GM18526 (cell line): ENCODE results near the gene LGI2.

ENCODE experiments used
- POLR2A ChIP-seq: IDR thresholded peaks from 3 replicates; pipeline ENCODE4 v1.6.1; 2011; ENCODE audit not compliant: insufficient read length; ENCODE audit errors: extremely low read depth

LGI2 gene

DNA sequence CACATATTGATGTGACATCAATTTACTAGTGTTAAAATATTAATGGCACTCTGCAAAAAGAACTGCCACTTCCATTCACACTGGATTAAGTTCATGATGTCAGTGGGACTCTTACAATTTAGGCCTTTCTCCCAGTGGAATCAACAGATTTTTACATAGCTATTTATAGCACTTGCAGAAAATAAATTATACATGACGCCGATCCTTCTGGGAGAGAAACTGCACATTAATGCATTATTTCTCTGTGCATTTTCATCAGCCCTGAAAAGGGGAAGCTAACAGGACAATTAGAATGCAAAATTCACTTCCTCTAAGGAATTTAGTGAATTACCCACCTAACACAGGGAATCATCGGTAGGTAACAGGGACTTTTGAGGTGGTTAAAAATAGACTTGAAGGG, 15.7 kb downstream of the LGI2 start:
- no peak for TF ChIP-seq POLR2A

DNA sequence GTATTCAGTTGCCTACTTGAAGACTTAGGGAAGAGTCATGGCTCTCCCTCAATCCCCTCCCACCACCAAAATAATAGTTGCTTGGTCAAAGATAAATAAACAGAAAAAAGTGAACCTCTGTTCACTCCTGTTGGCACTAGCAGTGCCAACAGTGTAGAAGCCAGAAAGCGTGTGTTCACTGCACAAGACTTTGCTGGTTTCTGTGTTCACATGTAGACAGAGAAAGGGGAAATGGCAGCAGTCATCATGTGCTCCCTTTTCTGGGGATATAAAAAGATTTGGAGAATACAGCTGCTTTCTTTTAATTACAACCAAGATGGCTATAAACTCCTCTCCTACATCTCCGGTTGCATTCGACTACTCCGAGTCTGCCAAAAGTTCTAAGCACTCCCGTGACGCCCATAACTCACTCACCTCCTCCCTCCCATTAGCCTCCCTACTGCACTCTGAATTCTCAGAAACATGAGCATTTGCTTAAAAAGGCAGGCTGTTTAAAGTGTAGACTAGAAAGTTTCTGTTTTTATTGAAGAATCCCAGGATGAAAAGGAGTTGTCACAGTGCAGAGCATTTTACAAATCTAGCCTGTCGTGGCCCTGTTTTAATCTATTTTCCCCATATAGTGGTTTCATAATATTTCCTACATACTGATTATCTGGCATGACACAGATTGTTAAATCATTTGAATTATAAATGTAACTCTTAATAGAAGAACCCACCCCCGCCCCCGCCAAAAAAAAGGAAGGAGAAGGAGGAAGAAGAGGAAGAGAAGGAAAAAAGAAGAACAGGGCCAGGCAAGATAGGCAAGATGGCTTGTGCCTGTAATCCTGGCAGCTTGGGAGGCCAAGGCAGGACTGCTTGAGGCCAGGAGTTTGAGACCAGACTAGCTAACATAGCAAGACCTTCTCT, 16.7 kb downstream of the LGI2 start:
- TF ChIP-seq POLR2A: no peak

- TF ChIP-seq POLR2A: no peak
Measured at GRCh38 chr4:25012655-25013054, 18.1 kb downstream of the LGI2 start.

DNA sequence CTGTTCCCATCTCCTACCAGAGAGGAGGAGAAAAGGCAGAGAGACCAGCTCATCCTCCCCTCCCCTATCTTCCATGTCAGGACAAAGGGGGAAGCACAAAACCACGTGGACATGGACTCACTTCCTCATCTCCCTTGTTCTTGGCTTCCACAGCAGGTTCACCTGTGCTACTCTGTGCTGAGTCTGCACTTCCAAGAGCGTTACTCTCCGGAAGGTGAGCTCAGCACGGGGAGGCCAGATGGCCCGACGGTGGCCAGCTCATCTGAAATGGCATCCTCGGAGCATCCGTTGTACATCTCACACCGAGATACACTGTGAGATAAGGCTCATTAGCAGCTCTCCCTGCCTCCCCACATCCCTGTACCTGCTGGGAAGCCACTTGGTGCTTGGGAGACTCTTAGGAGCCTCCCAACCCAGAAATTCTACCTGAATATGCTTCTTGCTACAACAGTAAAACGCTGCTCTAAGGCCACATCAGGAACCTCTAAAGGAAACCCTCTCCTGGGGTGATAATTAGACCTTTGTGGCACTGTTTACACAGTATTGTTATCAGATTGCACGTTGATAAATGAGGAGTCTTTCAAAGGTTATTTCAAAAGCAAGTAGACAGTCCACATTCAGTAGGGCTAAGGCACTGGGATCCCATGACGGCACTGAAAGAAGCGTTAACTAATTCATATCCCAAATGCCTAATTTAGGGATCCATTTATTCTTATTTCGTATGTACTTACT, 19.4 kb downstream of the LGI2 start:
- TF ChIP-seq POLR2A: no peak

DNA sequence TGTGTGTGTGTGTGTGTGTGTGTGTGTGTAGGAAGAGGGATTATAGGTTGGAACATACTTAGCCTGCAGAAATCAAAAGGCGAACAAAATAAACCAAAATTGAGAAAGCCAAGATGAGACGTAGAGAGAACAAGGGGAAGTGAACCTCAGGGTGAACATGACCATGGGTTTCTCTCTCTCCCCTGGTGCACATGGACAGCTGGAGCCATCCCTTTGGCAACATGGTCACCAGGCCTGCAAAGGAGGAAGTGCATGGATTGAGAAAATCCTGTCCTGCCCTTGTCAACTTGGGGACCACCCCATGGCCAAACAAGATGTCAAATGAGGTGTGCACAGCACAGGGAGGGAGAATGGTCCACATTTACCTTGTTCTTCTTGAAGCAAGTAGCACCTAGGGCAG, 23.1 kb downstream of the LGI2 start:
- no peak for TF ChIP-seq POLR2A

DNA sequence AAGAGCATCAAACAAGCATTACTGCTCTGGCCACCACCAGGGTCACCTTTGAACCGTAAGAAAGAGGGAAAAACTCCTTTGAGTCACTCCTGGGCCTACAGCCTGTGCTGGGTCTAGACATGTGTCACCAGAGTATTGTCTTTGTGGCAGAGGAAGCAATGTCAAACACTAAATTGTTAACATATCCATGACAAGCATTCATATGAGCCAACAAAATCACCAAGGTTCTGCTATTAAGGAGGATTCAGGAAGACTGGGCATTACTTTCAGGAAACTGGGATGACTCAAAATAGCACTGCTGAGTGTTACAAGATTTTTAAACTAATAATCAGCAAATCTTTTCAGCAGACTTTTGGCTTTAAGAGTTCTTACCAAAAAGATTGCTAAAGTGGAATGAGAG, 28.1 kb downstream of the LGI2 start:
- TF ChIP-seq POLR2A: no peak

GRCh38 chr4:25001509-25001908, 29.2 kb downstream of the LGI2 start:
- no peak for TF ChIP-seq POLR2A

DNA sequence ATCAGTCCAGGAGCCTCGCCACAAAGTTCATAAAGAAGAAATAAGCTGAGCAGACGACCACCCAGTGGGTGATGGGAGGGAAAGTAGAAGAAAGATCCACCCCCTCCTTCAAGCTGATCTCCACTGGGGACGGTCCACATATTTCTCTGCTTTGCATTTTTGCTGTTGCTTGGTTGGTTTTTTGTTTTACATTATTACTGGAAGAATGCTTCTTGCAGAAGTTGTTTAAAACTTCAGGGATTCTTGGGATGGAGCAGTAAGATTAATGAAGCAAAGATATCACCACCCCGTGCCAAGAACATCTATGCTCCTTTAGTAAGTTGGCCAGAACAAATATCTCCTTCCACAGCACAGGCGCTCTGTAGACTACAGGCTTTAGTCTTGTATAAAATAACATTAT, 30.1 kb downstream of the LGI2 start:
- TF ChIP-seq POLR2A: no peak

DNA sequence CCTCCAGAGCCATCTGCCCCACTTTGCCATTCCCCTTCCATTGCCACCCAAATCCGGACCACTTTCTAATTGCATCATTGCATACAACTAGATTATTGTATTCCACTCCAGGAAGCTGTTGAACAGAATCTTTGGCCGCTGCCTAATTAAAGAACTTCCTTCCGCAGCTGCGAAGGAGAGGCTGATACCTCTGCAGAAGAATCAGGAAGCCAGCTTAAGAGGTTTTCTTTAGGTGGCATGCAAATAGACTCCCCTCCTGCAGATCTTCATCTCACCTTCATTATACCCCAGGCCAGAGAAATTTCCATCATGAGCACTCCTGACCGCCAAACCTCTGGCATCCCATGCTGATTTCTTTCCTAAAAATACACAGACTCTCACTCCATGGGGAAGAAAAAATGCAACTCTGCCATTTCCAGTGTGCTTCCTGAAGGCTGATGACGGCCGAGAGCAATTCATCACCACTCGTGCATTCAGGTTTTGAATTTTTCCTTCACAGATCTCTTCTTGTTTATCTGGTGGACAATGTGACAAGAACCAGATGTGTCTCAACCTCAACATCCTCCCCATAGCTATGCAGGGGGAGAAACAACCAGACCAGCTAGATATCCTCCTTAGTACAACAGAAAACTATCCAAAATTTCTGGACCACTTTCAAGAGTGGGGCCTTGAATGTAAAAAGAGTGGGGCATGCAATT, 31.2 kb downstream of the LGI2 start:
- no peak for TF ChIP-seq POLR2A

GRCh38 chr4:24995346-24995919, 35.3 kb downstream of the LGI2 start:
- no peak for TF ChIP-seq POLR2A

DNA sequence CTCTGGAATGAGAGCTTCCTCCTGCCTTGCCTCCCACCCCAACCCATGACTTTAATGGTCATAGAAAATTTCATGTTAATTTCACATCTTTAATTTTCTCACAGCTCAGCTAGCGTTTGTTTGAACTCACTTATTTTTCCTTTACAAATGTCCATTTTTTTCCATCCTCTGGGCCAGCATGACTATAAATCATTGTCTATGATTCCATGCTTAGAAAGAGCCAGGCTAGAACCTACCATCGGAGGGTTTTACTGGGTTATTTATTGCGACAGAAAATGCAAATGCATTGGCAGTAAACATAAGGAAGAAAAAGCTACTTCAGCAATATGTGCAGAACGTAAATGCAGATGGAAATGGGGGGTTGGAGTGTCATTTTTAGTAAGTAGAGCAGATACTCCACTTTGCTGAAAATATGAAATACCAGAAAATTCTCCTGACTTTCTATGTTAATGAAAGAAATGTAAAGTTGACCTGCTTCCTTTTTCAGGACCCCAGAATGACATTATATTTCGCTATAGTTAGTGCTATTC, 37.1 kb downstream of the LGI2 start:
- TF ChIP-seq POLR2A: no peak

DNA sequence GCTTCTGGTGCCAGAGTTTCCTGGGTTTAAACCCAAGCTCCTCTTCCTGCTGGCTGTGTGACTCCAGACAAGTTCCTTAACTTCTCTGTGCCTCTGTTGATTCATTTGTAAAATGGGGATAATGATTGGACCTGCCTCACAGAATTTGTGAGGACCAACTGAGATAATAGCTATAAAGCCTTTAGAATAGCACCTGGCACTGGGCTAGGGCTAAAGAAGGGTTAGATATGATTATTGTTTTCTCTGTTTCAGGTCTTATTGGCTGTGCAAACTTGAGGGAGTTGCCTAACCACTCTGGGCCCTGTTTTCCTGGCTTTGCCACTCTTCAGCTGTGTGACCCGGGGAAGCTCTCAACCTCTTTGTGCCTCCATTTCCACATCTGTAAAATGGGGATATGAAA, 37.8 kb downstream of the LGI2 start:
- no peak for TF ChIP-seq POLR2A

DNA sequence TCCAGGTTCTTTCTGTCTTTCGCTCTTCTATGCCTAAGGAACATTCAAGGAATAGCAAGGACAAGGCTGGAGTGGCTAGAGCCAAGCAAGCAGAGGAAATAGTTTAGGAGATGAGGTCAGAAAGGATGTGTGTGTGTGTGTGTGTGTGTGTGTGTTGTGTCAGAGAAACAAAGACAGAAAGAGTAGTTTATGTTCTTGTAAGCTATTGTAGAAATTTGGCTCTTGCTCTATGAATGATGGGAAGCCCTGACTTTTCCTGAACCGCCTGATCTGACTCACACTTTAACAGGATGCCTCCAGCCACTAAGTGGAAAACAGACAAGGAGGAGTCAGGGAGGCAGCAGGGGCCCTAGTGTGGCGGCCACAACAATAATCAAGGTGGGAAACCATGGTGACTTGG, 39.7 kb downstream of the LGI2 start:
- no peak for TF ChIP-seq POLR2A

DNA sequence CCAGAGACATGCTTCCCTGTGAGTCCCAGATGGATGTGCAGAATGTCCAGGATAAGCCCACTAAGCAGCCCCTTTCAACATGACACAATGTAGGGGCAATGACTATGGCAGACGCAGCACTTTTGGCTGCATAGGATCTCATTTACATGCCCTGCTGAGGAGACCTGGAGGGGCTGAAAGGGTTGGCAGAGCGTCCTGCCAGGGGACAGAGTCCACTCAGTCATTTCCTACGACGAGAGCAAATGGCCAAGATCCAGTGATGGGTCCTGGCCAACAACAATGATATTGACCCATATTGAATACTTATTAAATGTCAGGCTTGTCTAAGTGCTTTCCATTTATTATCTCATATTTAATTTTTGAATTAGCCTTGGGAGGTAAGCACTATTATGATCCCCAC, 41.4 kb downstream of the LGI2 start:
- no peak for TF ChIP-seq POLR2A

GRCh38 chr4:24988776-24989175, 42.0 kb downstream of the LGI2 start:
- TF ChIP-seq POLR2A: no peak
